HG02981 (cell line): Measurements from ENCODE around the gene ATP6V0B.

Experiments
- ATAC-seq: cut with Tn5 transposase; IDR thresholded peaks from one replicate; pipeline ENCODE4 v1.9.1; 2021; ENCODE audit warnings: mild to moderate bottlenecking, moderate library complexity; ENCODE audit not compliant: unreplicated experiment

The ATP6V0B gene

DNA sequence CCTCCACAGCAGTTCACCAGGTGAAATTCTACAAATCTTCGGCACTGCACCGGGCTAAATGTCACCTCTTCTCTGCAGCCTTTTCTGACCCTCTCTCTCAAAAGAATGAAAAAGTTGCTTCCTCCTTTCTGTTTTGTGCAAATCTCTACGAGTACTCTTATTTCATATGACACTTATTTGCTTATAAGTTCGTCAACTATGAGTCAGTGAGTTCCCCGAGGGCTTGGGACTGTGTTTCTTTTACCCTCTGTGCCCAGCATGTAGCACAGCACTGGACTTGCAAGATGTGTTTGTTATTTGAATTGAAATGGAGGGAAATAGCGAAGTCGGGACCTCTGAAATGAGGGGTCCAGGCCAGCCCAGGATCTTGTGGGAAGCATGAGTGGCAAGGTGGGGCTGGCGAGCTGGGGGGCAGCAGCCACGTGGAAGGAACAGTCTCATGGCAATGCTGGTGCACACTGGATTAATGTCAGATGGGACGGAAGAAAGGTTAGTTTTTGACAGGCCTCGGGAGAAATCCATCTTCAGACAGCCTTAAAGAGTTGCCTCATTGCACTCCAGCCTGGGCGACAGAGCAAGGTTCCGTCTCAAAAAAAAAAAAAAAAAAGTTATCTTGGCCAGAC, 50.3 kb downstream of the ATP6V0B start:
- ATAC-seq, result no peak

- ATAC-seq, result no peak
Observed at GRCh38 chr1:44025816-44026215, 51.1 kb downstream of the ATP6V0B start.

- no peak for ATAC-seq
Observed at GRCh38 chr1:44027320-44027719, 52.6 kb downstream of the ATP6V0B start.
